Measurements from ENCODE around the gene HCRTR1.

Gene HCRTR1

DNA sequence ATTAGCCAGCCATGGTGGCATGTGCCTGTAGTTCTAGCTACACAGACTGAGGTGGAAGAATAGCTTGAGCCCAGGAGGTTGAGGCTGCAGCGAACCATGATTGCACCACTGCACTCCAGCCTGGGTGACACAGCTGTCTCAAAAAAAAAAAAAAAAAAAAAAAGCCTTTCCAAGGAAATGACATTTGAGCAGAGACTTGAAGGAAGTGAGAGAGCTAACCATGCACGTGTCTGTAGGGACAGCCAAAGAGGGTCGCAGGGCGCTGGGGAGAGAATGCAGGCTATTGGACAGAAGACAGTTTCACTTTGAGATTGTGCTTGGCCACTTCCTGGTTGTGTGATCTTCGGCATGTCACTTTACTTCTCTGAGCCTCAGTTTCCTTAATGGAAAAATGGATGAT is 6.8 kb downstream of the HCRTR1 start:
- no peaks in the 10 kb centered on the region for H4K20me1 ChIP-seq
- TF ChIP-seq Cebpa-rat (IDR thresholded peaks at IDR 0.05): no peak; the same call in 1 of the 2 replicates
- no peaks in the 10 kb centered on the region for H3K9me3 ChIP-seq
- H3K27me3 ChIP-seq: no peaks in the 10 kb centered on the region
- no peak overlapping the region; the same call in 1 of the 2 replicates for H3K27ac ChIP-seq
- H3K4me3 ChIP-seq: no peak overlapping the region
- peak overlapping the region; percentile 41 for H3K4me2 ChIP-seq
- H3K9ac ChIP-seq: no peak overlapping the region; the same call in 1 of the 2 replicates
- H3K36me3 ChIP-seq: peaks cover 26% of the 10 kb centered on the region
- H3K4me1 ChIP-seq: peaks cover 37% of the 10 kb centered on the region

DNA sequence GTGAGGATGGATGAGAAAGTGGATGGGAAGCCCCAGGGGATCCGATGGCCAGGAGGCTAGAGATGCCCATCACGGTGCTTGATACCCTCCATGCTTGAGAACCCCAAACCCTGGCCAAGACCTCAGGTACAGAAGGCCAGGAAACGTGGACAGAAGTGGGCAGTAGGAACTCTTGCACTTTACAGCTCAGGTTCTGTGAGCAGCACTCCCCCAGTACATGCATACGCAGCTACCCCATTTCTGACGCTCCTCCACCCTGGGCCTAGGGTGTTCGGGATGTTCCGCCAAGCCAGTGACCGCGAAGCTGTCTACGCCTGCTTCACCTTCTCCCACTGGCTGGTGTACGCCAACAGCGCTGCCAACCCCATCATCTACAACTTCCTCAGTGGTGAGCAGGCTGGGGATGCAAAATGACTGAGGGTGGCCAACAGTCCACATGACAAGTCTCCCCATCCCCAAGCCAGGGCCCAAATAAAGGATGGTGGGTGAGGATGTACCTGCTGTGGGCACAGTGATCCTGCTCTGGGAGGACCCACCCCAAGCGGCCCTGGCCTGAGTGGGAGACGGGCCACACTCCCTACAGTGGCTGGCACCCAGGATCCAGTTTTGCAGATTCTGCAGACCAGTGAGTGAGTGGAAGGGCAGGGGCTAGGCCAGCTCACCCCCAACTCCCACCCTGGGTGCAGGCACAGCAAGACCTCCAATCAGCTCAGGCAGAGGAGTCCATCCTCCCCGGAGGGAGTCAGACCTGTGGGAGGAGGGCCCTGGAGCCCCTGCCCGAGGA is 7.4 kb downstream of the HCRTR1 start:
- H3K4me1 ChIP-seq: peaks cover 31% of the 10 kb centered on the region
- peak overlapping the region; percentile 41 for H3K4me2 ChIP-seq
- peak overlapping the region; percentile 16; the same call in 1 of the 2 replicates for H3K27ac ChIP-seq
- no peak for TF ChIP-seq Cebpa-rat (IDR thresholded peaks at IDR 0.05)
- no peaks in the 10 kb centered on the region for H4K20me1 ChIP-seq
- no peaks in the 10 kb centered on the region for H3K9me3 ChIP-seq
- H3K27me3 ChIP-seq: no peaks in the 10 kb centered on the region
- peaks cover 32% of the 10 kb centered on the region for H3K36me3 ChIP-seq
- no peak overlapping the region for H3K4me3 ChIP-seq
- no peak overlapping the region; the same call in 1 of the 2 replicates for H3K9ac ChIP-seq

DNA sequence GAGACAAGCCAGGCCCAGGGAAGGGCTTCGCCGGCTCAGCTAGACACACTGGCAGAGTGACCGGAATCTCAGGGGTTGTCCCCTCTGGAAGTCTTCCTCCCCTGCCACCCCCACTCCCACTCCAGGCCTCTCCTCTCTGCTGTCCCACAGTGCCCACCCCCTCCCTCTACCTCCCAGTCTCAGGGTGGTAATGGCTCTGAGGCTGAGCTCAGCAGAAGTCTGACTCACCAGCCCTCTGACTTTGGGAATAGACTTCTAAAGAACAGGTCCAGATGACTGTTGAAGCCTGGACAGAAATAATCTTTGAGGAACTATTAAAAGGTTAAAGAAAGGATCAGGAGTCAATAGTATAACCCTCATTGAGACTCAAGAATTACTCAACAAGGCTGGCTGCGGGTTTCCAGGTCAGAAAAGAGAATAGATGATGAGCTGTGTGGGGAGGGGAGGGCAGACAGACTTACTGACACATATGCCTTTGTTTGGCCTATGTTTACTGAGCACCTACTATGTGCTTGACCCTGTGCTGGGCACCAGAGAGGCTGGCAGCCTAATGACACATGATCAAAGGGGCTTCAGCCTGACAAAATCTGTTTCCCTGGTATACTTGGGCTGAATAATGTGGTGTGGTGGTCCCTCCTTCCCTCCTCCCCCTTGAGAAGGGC is 8.2 kb downstream of the HCRTR1 start:
- no peak overlapping the region for H3K4me2 ChIP-seq
- H3K36me3 ChIP-seq: peaks cover 40% of the 10 kb centered on the region
- H3K27ac ChIP-seq: 0 out of 2 replicates have a peak overlapping the region, but pooled peaks have one; percentile 16
- no peaks in the 10 kb centered on the region for H3K27me3 ChIP-seq
- H3K9me3 ChIP-seq: no peaks in the 10 kb centered on the region
- H3K4me1 ChIP-seq: peaks cover 26% of the 10 kb centered on the region
- TF ChIP-seq Cebpa-rat (IDR thresholded peaks at IDR 0.05): no peak
- H4K20me1 ChIP-seq: no peaks in the 10 kb centered on the region
- no peak overlapping the region for H3K4me3 ChIP-seq
- H3K9ac ChIP-seq: no peak overlapping the region

DNA sequence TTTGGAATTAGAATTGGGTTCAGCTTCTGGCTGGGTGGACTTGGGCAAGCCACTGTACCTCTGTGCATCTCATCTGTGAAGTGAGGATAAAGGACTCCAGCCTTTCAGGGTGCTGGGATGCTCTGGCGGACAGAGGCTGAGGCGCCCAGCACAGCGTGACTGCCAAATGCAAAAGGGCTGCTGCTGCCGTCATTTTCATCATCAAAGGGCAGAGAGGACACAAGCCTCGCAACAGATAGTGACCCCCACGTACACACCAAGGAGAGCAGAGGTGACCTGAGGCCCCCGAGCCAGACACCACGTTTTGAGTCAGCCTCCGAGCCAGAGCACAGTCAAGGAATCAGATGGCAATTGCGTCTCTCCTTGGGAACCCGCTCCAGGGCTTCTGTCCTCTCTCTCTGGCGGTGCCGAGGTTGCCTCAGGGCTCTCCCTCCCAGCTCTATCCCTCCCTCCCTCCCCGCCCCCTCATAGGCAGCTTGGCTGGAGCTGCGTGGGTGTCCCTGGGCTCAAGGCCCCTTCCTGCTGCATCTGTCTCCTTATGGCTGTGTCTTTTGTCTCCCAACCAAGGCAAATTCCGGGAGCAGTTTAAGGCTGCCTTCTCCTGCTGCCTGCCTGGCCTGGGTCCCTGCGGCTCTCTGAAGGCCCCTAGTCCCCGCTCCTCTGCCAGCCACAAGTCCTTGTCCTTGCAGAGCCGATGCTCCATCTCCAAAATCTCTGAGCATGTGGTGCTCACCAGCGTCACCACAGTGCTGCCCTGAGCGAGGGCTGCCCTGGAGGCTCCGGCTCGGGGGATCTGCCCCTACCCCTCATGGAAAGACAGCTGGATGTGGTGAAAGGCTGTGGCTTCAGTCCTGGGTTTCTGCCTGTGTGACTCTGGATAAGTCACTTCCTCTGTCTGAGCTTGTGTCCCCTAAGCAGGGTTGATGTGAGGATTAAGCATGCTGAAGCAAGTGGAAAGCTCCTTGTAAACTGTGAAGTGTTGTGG is 9.0 kb downstream of the HCRTR1 start:
- no peak for TF ChIP-seq Cebpa-rat (IDR thresholded peaks at IDR 0.05)
- Histone ChIP-seq H3K9ac (no peak overlapping the region), H3K36me3 (peaks cover 48% of the 10 kb centered on the region), H3K27me3 (no peaks in the 10 kb centered on the region), H3K4me3 (no peak overlapping the region), H4K20me1 (no peaks in the 10 kb centered on the region), H3K4me1 (peaks cover 26% of the 10 kb centered on the region), H3K9me3 (no peaks in the 10 kb centered on the region), H3K27ac (peak overlapping the region; percentile 22; the same call in 1 of the 2 replicates), H3K4me2 (no peak overlapping the region)

DNA sequence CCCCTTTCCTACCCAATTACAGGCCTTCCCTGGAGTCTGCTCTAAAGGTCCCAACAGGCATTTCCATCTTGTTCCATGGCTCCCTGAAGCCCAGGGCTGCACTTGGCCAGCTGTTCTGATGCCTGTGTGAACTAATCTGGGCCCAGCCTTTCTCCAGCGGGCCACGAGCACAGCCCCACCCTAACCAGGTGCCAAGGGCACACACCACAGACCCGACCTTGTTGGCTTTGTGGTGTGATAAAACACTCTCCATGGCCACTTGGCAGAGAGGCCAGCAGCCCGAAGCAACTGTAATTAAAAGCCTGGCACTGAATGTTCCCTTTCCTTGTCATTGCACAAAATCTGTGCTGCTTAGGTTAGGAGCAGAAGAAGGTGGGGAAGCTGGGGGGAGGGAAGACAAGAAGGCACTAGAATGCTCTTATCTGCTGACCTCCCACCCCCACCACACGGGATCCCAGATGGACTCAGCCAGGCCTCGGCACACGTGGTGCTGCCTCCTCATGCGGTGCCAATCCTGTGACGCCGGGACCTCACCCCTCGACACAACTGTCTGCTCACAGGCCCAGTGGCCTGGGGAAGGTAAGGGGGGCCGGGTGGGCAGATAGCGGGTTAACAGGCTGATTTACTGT is 9.9 kb downstream of the HCRTR1 start:
- H3K9ac ChIP-seq: no peak overlapping the region
- H3K27me3 ChIP-seq: no peaks in the 10 kb centered on the region
- H3K4me1 ChIP-seq: peaks cover 35% of the 10 kb centered on the region
- peaks cover 57% of the 10 kb centered on the region for H3K36me3 ChIP-seq
- H3K9me3 ChIP-seq: no peaks in the 10 kb centered on the region
- no peak for TF ChIP-seq Cebpa-rat (IDR thresholded peaks at IDR 0.05)
- no peak overlapping the region for H3K4me3 ChIP-seq
- no peak overlapping the region for H3K4me2 ChIP-seq
- peak overlapping the region; percentile 22; the same call in 1 of the 2 replicates for H3K27ac ChIP-seq
- H4K20me1 ChIP-seq: peaks cover 5% of the 10 kb centered on the region; the same call in 1 of the 2 replicates

DNA sequence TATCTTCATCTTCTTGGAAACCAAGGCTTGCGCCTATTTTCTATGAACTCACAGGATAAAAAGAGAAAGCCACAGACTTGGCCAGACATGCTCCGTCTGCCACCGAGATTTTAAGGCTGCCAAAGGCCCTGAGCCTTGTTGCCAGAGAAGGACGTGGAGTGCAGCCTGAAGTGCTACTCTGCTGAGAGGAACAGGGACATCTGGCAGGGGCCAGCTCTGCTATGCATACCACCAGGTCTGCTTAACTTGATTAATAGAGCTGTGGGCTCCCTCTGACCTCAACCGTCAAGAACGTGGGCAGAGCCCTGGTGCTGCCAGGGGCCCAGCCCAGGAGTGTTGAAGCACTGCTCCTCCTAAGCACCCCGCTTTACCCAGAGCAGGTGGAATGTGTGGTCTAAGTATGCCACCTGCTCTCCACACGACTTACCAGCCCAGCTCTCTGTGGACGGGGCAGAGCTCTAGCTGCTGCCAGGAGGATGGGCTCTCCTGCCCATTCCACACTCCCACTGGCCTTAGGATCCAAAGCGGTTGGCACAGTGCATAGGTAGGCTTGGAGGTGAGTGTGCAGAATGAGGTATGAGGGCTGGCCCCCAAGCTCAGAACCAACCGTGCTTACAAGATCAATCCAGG is 10.6 kb downstream of the HCRTR1 start:
- Histone ChIP-seq H3K4me2 (no peak overlapping the region), H3K9ac (no peak overlapping the region), H3K9me3 (no peaks in the 10 kb centered on the region), H3K36me3 (peaks cover 63% of the 10 kb centered on the region), H4K20me1 (peaks cover 11% of the 10 kb centered on the region; the same call in 1 of the 2 replicates), H3K27me3 (no peaks in the 10 kb centered on the region), H3K4me1 (peaks cover 37% of the 10 kb centered on the region), H3K4me3 (no peak overlapping the region), H3K27ac (no peak overlapping the region)
- no peak for TF ChIP-seq Cebpa-rat (IDR thresholded peaks at IDR 0.05)

DNA sequence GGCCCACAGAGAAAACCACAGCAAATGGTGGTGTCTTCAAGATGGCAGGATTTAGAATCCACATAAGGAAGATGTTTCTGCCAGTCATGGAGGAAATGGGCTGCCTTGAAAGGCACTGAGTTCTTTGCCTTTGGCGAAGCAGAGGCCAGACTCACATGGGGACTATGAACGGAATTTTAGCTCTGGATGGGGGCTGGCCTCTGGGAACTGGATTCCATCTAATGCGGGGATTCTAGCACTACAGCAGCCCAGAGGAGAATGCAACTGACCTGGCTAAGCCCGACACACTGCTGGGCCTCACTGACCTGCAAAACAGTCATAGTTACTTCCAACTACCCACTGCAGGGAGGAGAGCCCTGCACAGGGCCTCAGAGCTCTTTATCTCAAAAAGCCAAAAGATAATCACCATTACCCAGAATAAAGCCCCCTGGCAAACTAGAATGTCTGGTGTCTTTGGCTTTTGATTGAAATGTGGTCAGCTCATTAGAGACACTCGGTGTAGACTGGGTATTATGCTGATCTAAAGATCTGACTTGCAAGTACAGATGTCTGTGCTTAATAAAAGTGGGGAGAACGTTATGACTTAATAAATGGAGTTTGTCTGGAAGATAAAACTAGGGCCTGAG is 11.6 kb downstream of the HCRTR1 start:
- Histone ChIP-seq H4K20me1 (peaks cover 17% of the 10 kb centered on the region; the same call in 1 of the 2 replicates), H3K4me3 (no peak overlapping the region), H3K4me1 (peaks cover 29% of the 10 kb centered on the region), H3K27ac (no peak overlapping the region), H3K9ac (no peak overlapping the region), H3K9me3 (no peaks in the 10 kb centered on the region), H3K4me2 (no peak overlapping the region), H3K27me3 (no peaks in the 10 kb centered on the region), H3K36me3 (peaks cover 73% of the 10 kb centered on the region)
- TF ChIP-seq Cebpa-rat (IDR thresholded peaks at IDR 0.05): no peak

DNA sequence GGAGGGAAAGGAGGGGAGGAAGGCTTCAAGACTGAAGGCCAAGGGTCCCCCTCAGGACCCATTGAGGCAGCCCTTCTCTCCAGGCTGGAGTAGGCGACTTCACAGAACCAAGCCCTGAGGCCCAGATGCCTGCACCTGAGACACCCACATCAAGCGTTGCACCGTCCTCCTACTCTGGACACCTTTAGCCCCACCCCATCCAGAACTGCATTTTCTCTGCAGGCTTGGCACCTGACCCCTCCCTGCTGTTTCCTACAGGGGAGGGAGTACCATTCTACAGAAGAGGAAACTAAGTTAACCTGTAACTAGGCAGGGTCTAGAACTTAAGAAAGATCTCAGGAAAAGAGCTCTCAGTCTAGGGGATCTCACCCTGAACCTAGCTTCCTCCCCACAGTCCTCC is 15.2 kb downstream of the HCRTR1 start:
- Histone ChIP-seq H4K20me1 (peaks cover 53% of the 10 kb centered on the region), H3K36me3 (peaks cover 92% of the 10 kb centered on the region), H3K9ac (peak overlapping the region; percentile 27)

More for the DNA sequence above, 15.2 kb downstream of the HCRTR1 start:
- H3K9me3 ChIP-seq: no peaks in the 10 kb centered on the region
- H3K27me3 ChIP-seq: no peaks in the 10 kb centered on the region
- peaks cover 16% of the 10 kb centered on the region for H3K4me1 ChIP-seq
- no peak overlapping the region for H3K27ac ChIP-seq
- TF ChIP-seq Cebpa-rat (IDR thresholded peaks at IDR 0.05): no peak
- no peak overlapping the region for H3K4me3 ChIP-seq
- no peak overlapping the region for H3K4me2 ChIP-seq
